RWPE1 (cell line): ENCODE measurements around the gene NEO1.

Experiments
- CTCF ChIA-PET: fragments of 350-600 bp; sonication (Branson Sonifier 250); formaldehyde crosslinking; extraction: SDS; loops from one replicate; lab custom pipeline; 2021; lab: Yijun Ruan, JAX
- POLR2A ChIA-PET: fragments of 400-600 bp; formaldehyde crosslinking; extraction: SDS; loops from one replicate; lab custom pipeline; 2020; ENCODE audit warnings: antibody characterized with exemption; ENCODE audit not compliant: low non-redundant PET; lab: Yijun Ruan, JAX
- DNase-seq: peaks from one replicate; pipeline ENCODE4 v3.0.0; 2012; ENCODE audit warnings: low spot score
- H3K27ac ChIP-seq: fragments of 450-650 bp; 2 replicates; pipeline ENCODE4 v1.5.1; 2017
- TF ChIP-seq, protein P1 (sequence below): fragments of 450-650 bp; conservative IDR thresholded peaks from 2 replicates; pipeline ENCODE4 v1.5.1; 2017; ENCODE audit warnings: low read depth, mild to moderate bottlenecking

Gene NEO1

DNA sequence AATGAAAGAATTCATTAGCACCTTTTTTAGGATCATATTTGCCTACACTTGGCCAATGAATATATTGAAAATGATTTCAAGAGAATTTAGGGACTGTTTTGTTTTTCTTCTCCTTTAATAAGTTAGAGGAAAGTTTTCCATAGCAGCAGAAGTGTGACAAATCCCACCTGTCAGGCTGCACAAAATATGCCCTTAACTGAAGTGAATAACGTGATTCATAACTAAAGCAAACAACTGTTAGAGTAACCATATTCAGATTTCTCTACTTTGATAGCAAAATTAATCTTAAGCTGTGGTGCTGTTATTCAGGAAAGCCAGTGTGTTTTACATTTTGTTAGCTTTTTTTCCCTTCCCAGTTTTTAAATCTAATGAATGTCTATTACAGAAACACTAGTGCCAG, 195.1 kb downstream of the NEO1 start:
- DNase-seq, result no peak
- H3K27ac ChIP-seq, result no peak overlapping the region
- TF ChIP-seq, protein P1, sequence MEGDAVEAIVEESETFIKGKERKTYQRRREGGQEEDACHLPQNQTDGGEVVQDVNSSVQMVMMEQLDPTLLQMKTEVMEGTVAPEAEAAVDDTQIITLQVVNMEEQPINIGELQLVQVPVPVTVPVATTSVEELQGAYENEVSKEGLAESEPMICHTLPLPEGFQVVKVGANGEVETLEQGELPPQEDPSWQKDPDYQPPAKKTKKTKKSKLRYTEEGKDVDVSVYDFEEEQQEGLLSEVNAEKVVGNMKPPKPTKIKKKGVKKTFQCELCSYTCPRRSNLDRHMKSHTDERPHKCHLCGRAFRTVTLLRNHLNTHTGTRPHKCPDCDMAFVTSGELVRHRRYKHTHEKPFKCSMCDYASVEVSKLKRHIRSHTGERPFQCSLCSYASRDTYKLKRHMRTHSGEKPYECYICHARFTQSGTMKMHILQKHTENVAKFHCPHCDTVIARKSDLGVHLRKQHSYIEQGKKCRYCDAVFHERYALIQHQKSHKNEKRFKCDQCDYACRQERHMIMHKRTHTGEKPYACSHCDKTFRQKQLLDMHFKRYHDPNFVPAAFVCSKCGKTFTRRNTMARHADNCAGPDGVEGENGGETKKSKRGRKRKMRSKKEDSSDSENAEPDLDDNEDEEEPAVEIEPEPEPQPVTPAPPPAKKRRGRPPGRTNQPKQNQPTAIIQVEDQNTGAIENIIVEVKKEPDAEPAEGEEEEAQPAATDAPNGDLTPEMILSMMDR, result no peak
- POLR2A ChIA-PET, result no interaction called here
- CTCF ChIA-PET, result interaction anchor here (0.7 to 0.8 kb wide), 2 partner anchors 11 to 1737 kb away, joined by 3 read pairs; no protein-coding TSS in a partner anchor

DNA sequence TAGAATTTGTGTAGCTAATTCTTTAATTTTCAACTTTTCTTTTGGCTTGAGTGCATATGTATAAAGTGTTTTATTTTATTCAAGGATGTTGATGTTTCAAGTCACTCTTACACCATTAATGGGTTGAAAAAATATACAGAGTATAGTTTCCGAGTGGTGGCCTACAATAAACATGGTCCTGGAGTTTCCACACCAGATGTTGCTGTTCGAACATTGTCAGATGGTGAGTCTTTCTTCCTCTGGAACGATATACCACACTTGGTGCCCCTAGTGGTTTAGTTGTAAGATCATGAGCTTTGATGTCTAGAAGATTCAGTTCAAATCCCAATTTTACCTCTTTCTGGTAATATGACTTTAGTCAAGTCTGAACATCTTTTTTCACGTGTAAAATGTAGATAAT, 197.2 kb downstream of the NEO1 start:
- TF ChIP-seq, protein P1, result no peak
- CTCF ChIA-PET, result interaction anchor here (1.7 kb wide), 1 partner anchor 16 kb away, joined by 4 read pairs; no protein-coding TSS in a partner anchor

DNA sequence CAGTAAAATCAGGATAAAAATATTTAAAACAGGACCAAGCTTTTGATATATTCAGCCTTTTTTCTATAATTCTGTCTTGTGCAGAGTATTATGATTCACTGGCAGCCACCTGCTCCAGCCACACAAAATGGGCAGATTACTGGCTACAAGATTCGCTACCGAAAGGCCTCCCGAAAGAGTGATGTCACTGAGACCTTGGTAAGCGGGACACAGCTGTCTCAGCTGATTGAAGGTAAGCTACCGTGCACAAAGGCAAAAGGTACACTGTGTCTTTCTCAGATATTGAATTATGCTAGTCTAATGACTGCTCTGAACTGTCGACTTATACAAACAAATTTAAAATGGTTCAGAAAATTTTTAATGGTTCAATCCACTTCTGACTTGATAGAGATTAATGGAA, 202.3 kb downstream of the NEO1 start:
- ChIA-PET POLR2A (no interaction called here), CTCF (no interaction called here)
- H3K27ac ChIP-seq, result no peak overlapping the region
- TF ChIP-seq, protein P1, result no peak
- no peak for DNase-seq

More for the DNA sequence above, 197.2 kb downstream of the NEO1 start:
- no peak overlapping the region for H3K27ac ChIP-seq
- POLR2A ChIA-PET, result no interaction called here
- DNase-seq, result no peak

DNA sequence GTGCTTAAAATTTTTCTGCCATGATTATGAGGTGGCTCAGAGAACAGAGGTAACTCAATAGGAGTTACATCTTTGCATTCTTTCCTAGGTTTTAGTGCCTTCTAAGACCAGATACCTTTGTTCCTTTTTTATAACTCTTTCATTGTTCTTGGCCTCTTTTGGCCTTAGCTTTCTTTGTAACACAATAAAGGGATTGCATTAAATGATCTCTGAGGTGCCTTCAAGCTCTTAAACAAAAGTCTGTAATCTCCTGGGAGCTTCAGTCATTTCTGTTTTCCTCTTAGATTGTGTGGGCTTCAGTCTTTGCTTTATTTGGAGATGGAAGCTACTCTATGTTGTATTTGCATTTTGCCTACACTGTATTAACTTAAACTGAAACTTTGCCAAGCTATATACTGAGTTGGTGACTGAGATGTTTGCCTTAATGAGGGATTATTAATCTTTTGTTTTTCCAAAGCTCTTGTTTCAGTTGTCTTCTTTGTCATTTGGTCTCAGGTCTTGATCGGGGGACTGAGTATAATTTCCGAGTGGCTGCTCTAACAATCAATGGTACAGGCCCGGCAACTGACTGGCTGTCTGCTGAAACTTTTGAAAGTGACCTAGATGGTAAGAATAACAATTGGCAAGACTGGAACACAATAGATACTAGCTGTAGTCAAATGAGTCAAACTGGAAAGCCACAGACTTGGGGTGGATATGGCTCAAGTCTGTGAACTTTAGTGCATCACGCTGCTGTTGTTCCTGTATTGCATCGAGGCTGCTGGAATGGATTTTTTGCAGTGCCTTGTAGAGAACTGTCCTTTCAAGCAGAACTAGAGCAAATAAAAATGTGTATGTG, 206.2 kb downstream of the NEO1 start:
- ChIA-PET CTCF (interaction anchor here (1.0 to 1.1 kb wide), 2 partner anchors 11 to 28 kb away, joined by 3 read pairs; no protein-coding TSS in a partner anchor), POLR2A (no interaction called here)

DNA sequence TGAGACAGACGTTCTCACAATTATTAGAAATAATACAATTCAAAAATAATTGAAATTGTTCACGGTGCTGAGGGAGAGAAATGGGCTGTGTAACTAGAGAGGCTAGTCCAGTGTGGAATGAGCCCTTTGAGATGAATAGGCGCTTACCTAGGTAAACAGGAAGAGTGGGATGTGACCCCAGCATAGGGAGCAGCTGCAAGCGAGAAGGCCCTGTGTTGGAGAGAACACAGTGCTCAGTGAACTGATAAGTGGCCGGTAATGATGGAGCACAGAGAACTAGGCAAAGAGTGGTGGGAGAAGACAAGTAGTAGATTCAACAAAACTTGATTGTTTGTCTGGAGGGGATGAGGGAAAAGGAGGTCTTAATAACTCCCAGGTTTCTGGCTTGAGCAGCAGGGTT, 212.6 kb downstream of the NEO1 start:
- ChIA-PET POLR2A (no interaction called here), CTCF (interaction anchor here (1.0 kb wide), 1 partner anchor 522 kb away, joined by 4 read pairs; no protein-coding TSS in a partner anchor)
- TF ChIP-seq, protein P1, result no peak
- H3K27ac ChIP-seq, result no peak overlapping the region
- no peak for DNase-seq

More for the DNA sequence above, 206.2 kb downstream of the NEO1 start:
- no peak for DNase-seq
- TF ChIP-seq, protein P1, result no peak
- H3K27ac ChIP-seq, result no peak overlapping the region

DNA sequence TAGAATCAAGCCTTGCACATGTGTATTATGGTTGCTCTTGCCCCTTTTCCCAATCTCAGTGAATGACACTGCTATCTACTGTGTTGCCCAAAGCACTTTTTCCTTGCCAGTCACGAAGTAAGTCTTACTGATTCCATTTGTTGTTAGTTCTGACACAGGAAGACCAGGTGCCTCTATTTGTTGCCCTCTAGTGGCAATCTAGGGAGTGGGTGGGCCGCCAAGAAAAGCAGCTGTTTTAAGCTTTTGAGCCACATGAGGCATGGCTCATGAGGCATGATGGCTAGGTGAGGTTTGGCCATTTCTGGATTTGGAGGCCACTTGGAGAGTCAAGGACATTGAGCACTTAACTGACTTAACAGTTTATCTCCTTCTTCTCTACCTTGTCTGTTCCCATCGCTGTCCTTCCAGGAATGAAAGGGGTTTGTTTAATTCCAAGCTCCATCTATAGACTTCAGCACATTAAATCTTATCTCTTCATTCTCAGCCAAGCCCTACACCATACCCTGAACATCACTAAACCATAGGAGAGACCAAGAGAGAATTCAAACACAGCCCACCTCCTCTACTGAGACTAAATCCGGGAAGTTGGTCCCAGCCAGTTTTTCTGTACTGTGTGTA, 213.4 kb downstream of the NEO1 start:
- CTCF ChIA-PET, result interaction anchor here (0.6 to 1.2 kb wide), 6 partner anchors 9 to 523 kb away, joined by 3 to 6 read pairs (median 4); no protein-coding TSS in a partner anchor
- TF ChIP-seq, protein P1, result peak; percentile 74
- POLR2A ChIA-PET, result no interaction called here
- no peak overlapping the region for H3K27ac ChIP-seq
- peak; percentile 44 for DNase-seq
